Nephron (organoid): ENCODE results near the gene PIK3R1.

Experiments used
- H3K27ac Mint-ChIP-seq, 3 experiments: 2 replicates each; pipeline ENCODE4 v1.8.0; 2020; ENCODE audit warnings: mixed read lengths in 3 of 3, mild to moderate bottlenecking in 2 of 3, moderate library complexity in 1 of 3
- H3K27me3 Mint-ChIP-seq: 2 replicates; pipeline ENCODE4 v1.8.0; 2021; ENCODE audit warnings: low read depth, mild to moderate bottlenecking, moderate library complexity, mixed read lengths
- H3K36me3 Mint-ChIP-seq: 2 replicates; pipeline ENCODE4 v1.8.0; 2020; ENCODE audit warnings: low read depth, mixed read lengths
- H3K4me1 Mint-ChIP-seq: 2 replicates; pipeline ENCODE4 v1.8.0; 2020; ENCODE audit warnings: mixed read lengths
- H3K4me3 Mint-ChIP-seq, 3 experiments: 2 replicates each; pipeline ENCODE4 v1.8.0; 2020; ENCODE audit warnings: mild to moderate bottlenecking in 3 of 3, mixed read lengths in 3 of 3, moderate library complexity in 2 of 3
- H3K9me3 Mint-ChIP-seq: 2 replicates; pipeline ENCODE4 v1.8.0; 2020; ENCODE audit warnings: mixed read lengths
- TF ChIP-seq, protein P1 (sequence below), 3 experiments: fragments of 200-600 bp; sonication (generic); IDR thresholded peaks; one replicate each; pipeline ENCODE4 v1.5.0; 2021; ENCODE audit warnings: antibody characterized with exemption in 3 of 3; ENCODE audit not compliant: unreplicated experiment in 3 of 3

Gene PIK3R1

DNA sequence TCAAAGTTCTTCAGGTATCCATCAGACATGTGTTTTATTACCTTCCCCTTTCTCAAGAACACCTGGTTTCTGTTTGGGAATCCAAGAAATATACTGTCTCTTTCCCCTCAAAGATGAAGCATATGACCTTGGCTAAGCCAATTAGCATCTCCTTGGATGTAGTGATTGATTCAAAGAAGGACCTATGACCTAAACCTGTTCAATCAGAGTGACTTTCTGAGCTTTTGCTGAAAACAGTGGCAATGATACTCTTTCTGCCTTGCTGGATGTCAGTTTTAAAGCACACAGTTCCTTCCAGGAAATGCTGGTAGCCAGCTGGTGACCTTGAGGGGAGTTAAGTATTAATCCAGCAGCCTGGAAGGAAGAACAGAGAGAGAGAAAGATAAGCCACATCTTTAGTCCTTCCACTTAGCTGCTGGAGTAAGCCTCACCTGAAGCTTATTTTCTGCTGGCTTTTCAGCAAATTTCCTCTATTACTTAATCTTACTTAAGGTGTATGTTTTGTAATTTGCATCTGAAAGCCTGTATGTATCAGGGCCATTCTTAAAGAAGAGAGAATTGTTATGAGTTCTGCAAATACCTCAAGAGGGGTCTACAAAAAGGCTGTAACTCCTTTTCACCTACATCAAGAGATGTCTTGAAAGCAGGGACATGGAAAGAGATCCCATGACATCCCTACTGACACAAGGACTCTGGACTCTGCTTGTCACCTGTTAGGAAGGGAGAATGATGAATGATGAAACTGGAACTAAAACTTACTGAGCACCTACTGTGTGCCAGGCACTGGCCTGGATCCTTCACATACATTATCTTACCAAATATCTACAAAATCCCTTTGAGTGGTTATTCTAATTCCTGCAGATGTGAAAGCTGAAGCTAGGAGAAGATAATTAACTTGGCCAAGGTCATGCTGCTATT, 35.2 kb upstream of the PIK3R1 start:
- Mint-ChIP-seq H3K4me1 (no peaks in the 10 kb centered on the region), H3K9me3 (peaks cover 3% of the 10 kb centered on the region), H3K4me3 (no peak overlapping the region), H3K36me3 (no peaks in the 10 kb centered on the region), H3K27ac (no peak overlapping the region), H3K27me3 (no peaks in the 10 kb centered on the region)
- TF ChIP-seq, protein P1, sequence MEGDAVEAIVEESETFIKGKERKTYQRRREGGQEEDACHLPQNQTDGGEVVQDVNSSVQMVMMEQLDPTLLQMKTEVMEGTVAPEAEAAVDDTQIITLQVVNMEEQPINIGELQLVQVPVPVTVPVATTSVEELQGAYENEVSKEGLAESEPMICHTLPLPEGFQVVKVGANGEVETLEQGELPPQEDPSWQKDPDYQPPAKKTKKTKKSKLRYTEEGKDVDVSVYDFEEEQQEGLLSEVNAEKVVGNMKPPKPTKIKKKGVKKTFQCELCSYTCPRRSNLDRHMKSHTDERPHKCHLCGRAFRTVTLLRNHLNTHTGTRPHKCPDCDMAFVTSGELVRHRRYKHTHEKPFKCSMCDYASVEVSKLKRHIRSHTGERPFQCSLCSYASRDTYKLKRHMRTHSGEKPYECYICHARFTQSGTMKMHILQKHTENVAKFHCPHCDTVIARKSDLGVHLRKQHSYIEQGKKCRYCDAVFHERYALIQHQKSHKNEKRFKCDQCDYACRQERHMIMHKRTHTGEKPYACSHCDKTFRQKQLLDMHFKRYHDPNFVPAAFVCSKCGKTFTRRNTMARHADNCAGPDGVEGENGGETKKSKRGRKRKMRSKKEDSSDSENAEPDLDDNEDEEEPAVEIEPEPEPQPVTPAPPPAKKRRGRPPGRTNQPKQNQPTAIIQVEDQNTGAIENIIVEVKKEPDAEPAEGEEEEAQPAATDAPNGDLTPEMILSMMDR (IDR thresholded peaks at IDR 0.05; ENCODE audit: unreplicated experiment in 3 of 3), result no peak

DNA sequence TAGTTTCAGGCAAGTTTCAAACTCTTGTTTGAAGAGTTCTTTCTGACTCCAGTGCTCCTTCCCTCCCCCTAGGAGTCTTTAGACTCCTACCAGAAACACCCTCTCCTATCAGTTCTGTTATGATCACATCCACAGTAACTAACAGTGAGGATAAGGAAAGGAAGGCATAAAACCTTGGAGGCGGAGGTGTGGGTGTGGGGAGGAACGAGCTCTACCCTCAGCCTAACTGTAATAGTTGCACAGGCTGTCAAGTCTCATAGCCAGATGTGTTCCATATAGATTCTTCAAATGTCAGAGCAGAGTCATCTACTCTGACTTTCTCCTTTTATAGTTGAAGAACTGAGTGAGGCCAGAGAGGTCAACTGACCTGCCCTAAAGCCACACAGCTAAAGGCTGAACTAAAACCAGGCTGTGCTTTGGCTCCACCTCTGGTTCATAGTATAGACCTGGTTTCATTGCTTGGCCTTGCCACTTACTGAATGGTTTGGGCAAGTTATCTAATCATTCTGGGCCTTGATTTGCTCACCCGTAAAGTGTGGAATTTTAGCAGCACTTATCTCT, 34.4 kb upstream of the PIK3R1 start:
- no peaks in the 10 kb centered on the region for H3K27me3 Mint-ChIP-seq
- H3K4me3 Mint-ChIP-seq, result no peak overlapping the region
- H3K36me3 Mint-ChIP-seq, result no peaks in the 10 kb centered on the region
- TF ChIP-seq, protein P1 (IDR thresholded peaks at IDR 0.05; ENCODE audit: unreplicated experiment in 3 of 3), result no peak
- peaks cover 3% of the 10 kb centered on the region for H3K9me3 Mint-ChIP-seq
- H3K4me1 Mint-ChIP-seq, result no peaks in the 10 kb centered on the region
- no peak overlapping the region for H3K27ac Mint-ChIP-seq

DNA sequence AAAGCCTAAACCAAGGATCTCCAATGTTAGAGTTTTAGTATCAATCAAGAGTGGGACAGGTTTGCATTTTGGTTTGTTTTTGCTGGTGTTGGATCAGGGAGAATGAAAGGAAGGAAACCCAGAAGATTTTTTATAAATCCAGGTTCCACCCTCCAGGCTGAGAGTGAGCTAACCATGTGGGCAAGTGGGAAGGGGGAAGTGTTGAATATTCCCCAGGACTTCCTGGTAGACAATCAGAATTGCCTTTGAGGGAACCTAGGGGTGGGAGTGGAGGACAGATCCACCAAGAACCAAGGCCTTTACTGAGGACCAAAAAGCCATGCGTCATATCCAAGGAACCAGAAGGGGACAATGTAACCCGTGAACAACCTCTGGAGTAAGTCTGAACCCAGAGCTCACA, 33.5 kb upstream of the PIK3R1 start:
- H3K4me1 Mint-ChIP-seq, result peaks cover 1% of the 10 kb centered on the region

DNA sequence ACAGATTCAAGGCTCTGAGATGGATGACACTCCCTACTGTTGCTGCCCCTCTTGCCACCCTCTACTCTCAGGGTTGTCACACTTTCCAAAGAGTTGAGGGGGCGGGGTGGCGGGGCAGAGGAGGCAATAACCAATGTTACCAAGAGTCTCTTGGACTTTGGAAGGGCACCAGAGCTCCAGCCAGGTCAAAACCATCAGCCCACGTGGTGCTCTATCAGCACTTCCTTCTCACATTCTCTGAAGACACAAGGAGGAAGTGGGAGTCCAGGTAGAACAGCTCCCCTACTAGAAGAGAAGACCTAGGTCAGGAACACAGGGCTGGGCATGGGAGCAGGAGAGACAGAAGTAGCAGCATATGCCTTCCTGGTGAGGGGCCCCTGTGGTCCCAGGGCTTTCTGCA, 33.0 kb upstream of the PIK3R1 start:
- peaks cover 6% of the 10 kb centered on the region for H3K4me1 Mint-ChIP-seq
- no peaks in the 10 kb centered on the region for H3K27me3 Mint-ChIP-seq
- no peaks in the 10 kb centered on the region for H3K36me3 Mint-ChIP-seq
- no peak overlapping the region for H3K4me3 Mint-ChIP-seq
- H3K27ac Mint-ChIP-seq, result no peak overlapping the region
- TF ChIP-seq, protein P1 (IDR thresholded peaks at IDR 0.05; ENCODE audit: unreplicated experiment in 3 of 3), result no peak
- peaks cover under 1% of the 10 kb centered on the region for H3K9me3 Mint-ChIP-seq

More for the DNA sequence above, 33.5 kb upstream of the PIK3R1 start:
- no peaks in the 10 kb centered on the region for H3K27me3 Mint-ChIP-seq
- TF ChIP-seq, protein P1 (IDR thresholded peaks at IDR 0.05; ENCODE audit: unreplicated experiment in 3 of 3), result no peak
- H3K4me3 Mint-ChIP-seq, result no peak overlapping the region
- no peaks in the 10 kb centered on the region for H3K36me3 Mint-ChIP-seq
- H3K27ac Mint-ChIP-seq, result no peak overlapping the region
- H3K9me3 Mint-ChIP-seq, result peaks cover 3% of the 10 kb centered on the region

DNA sequence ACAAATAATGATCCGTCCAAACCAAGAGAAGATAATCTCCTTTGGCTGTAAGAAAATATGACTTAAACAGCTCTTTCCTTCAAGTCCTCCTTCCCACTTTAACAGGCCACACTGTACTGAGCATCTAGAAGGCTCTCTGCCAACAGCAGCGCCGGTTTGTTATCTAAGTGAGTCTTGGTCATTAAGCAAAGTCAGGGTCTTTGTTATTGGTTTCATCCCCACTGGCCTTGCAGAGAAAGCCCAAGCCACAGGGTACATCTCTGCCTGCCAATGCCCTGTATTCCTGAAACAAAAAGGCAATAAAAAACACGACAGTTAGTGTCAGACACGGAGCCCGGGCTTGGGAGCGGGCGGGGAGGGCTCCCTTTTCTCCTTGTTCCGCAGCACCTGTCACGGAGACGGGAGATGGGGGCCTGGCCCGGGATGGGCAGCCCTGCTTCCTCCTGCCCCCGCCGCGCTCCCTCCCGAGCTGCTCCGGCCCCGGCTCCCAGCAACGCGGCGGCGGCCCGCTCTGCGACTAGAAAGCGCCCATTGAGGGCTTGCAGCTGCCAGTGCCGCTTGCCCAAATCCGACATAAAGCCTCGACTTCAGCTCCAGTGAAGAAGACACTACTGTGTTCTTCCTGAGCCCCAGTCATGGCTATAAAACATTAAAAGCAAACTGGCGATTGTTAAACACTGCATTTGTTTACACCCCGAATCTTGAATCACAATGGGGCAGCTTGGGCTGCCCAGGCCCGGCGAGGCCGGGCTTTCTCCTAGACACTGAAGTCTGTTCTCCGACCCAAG, 28.1 kb upstream of the PIK3R1 start:
- Mint-ChIP-seq H3K4me1 (peaks cover 34% of the 10 kb centered on the region), H3K27ac (peak overlapping the region; percentile 60 to 87 (median 72)), H3K27me3 (no peaks in the 10 kb centered on the region), H3K36me3 (no peaks in the 10 kb centered on the region), H3K4me3 (peak overlapping the region; percentile 64 to 78 (median 70)), H3K9me3 (no peaks in the 10 kb centered on the region)
- TF ChIP-seq, protein P1 (IDR thresholded peaks at IDR 0.05; ENCODE audit: unreplicated experiment in 3 of 3), result no peak
